Stomach (tissue), 9 donors: ENCODE measurements around the gene SLC38A10. TPM values are rescaled to one million over a fixed set of nuclear protein-coding genes. Genes with fewer than 3 reads are reported as not detected.

Experiments used
- DNase-seq, 2 donors: peaks; one replicate each; pipeline versions ENCODE4 v3.0.0 to v3.0.0-alpha.2; 2013 to 2019
- H3K27ac ChIP-seq, 5 donors: fragments of 200-600 bp in 4 of 5; sonication (generic) in 4 of 5; one replicate each; pipeline ENCODE4 v1.5.1; 2013 to 2019; ENCODE audit warnings: mild to moderate bottlenecking in 1 of 5, moderate library complexity in 1 of 5
- H3K27me3 ChIP-seq, 3 donors: fragments of 200-600 bp; sonication (generic); one replicate each; pipeline ENCODE4 v1.5.1; 2017 to 2019; ENCODE audit warnings: mixed run types in 1 of 3
- H3K36me3 ChIP-seq, 4 donors: fragments of 200-600 bp; sonication (generic); 1 replicate in 3 of 4; 2 replicates in 1 of 4; pipeline ENCODE4 v1.5.1; 2016 to 2019
- H3K4me1 ChIP-seq, 4 donors: fragments of 200-600 bp; sonication (generic); one replicate each; pipeline ENCODE4 v1.5.1; 2016 to 2019
- H3K4me3 ChIP-seq, 4 donors: fragments of 200-600 bp; sonication (generic) in 3 of 4; one replicate each; pipeline ENCODE4 v1.5.1; 2016 to 2019; ENCODE audit warnings: mild to moderate bottlenecking in 1 of 4
- H3K9me3 ChIP-seq, 4 donors: fragments of 200-600 bp; sonication (generic); one replicate each; pipeline ENCODE4 v1.5.1; 2016 to 2019
- EP300 ChIP-seq: sonication (generic); formaldehyde crosslinking; IDR thresholded peaks from one replicate; pipeline ENCODE4 v1.6.1; 2017; ENCODE audit warnings: antibody characterized with exemption
- POLR2A ChIP-seq, 4 donors: fragments of 450-650 bp; IDR thresholded peaks; one replicate each; pipeline ENCODE4 v1.6.1; 2016; ENCODE audit warnings: antibody characterized with exemption in 4 of 4, control low read depth in 2 of 4, mild to moderate bottlenecking in 1 of 4, moderate library complexity in 1 of 4
- POLR2AphosphoS5 ChIP-seq, 3 donors: sonication (generic); formaldehyde crosslinking; IDR thresholded peaks; one replicate each; pipeline ENCODE4 v1.6.1; 2016; ENCODE audit warnings: antibody characterized with exemption in 3 of 3
- WGBS, 5 donors: extraction: QIAGEN DNeasy Blood & Tissue Kit in 3 of 5; methylation state at CpG; one replicate each; pipeline versions ENCODE4 v1.1.5 to v1.1.7; 2013 to 2018; 5-methylcytosine and 5-hydroxymethylcytosine counted together
- intact Hi-C: fragments of 100-400 bp; cut with DNase I; formaldehyde crosslinking; loops from one replicate; pipeline ENCODE4 v1.15.1; 2023; ENCODE audit warnings: low total_unique reads
- polyA plus RNA-seq, 3 donors: library from polyadenylated mRNA; stranded (reverse); fragments of 200-250 nt; gene quantifications; one replicate each; pipeline ENCODE4 v1.2.3, GENCODE V29; 2013
- total RNA-seq, 5 donors: library from RNA; depleted of rRNA; stranded (reverse); fragments of >200 nt; gene quantifications; one replicate each; pipeline versions ENCODE4 v1.1.0 to v1.2.3, GENCODE V29; 2014 to 2016
- TF ChIP-seq, protein P1 (sequence below), 7 experiments: fragments of 450-650 bp in 4 of 7; fragments of 200-600 bp in 3 of 7; sonication (generic) in 3 of 7; IDR thresholded peaks; one replicate each; pipeline ENCODE4 v1.5.1; 2016 to 2019; ENCODE audit warnings: antibody characterized with exemption in 7 of 7, control low read depth in 2 of 7, mild to moderate bottlenecking in 1 of 7
- donor health status: healthy with polysubstance abuse.
- donor health status: Bipolar disorder and iron deficiency.
- donor health status: healthy.

SLC38A10 gene
- total and polyA plus RNA-seq, 8 donors, result 18.6 to 140 (median 67.3) TPM

DNA sequence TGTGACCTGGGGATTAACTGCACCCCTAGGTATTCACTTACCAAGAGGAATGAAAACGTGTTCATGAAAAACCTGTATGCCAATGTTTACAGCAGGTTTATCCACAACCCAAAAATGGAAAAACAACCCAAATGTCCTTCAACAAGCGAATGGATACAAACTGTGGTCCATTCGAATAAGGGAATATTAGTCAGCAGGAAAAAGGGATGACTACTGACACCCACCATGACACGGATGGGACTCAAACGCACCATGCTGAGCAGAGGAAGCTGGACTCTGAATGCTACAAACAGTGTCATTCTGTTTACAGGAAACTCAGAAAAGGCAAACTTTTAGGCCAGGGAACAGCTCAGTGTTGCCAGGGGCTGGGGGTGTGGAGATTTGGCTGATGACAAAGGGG lies 4.9 kb downstream of the SLC38A10 start:
- 88 to 94% (median 92%) methylated on average over 5 of the region's 5 CpGs for WGBS, 5 donors
- intact Hi-C loops, result no loop called here

DNA sequence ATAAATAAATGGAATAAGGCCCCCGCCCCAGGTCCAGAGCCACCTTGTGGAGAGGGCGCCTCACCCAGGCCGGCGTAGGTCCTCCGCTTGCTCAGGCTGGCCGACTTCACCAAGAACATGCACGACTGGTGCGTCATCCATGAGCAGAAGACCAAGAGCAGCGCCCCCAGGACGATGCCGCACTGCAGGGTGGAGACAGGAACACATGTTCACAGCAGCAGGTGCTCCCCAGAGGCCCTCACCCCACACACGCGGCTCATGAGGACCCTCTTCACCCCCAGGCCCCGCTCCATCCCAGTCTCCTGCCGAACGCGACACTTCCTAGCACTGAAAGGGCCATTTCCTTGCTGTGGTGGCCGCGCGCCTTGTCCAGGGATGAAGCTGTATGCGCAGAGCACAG lies 5.5 kb downstream of the SLC38A10 start:
- H3K27ac ChIP-seq, result no peak overlapping the region
- DNase-seq, result no peak
- WGBS, 5 donors, result 91 to 98% (median 96%) methylated on average over 16 to 21 of the region's 21 CpGs
- intact Hi-C loops, result no loop called here
- peaks cover 31 to 77% (median 61%) of the 10 kb centered on the region in 4 donors for H3K4me1 ChIP-seq
- TF ChIP-seq, protein P1, sequence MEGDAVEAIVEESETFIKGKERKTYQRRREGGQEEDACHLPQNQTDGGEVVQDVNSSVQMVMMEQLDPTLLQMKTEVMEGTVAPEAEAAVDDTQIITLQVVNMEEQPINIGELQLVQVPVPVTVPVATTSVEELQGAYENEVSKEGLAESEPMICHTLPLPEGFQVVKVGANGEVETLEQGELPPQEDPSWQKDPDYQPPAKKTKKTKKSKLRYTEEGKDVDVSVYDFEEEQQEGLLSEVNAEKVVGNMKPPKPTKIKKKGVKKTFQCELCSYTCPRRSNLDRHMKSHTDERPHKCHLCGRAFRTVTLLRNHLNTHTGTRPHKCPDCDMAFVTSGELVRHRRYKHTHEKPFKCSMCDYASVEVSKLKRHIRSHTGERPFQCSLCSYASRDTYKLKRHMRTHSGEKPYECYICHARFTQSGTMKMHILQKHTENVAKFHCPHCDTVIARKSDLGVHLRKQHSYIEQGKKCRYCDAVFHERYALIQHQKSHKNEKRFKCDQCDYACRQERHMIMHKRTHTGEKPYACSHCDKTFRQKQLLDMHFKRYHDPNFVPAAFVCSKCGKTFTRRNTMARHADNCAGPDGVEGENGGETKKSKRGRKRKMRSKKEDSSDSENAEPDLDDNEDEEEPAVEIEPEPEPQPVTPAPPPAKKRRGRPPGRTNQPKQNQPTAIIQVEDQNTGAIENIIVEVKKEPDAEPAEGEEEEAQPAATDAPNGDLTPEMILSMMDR (IDR thresholded peaks at IDR 0.05), result no peak
- TF ChIP-seq POLR2AphosphoS5 (IDR thresholded peaks at IDR 0.05), result no peak
- no peak for TF ChIP-seq POLR2A (IDR thresholded peaks at IDR 0.05)
- no peak for TF ChIP-seq EP300
- H3K4me3 ChIP-seq, result no peak overlapping the region
- H3K27me3 ChIP-seq, result no peaks in the 10 kb centered on the region
- peaks cover 8 to 56% (median 48%) of the 10 kb centered on the region in 4 donors for H3K36me3 ChIP-seq
- H3K9me3 ChIP-seq, result no peaks in the 10 kb centered on the region

More for the DNA sequence above, 4.9 kb downstream of the SLC38A10 start:
- peaks cover 27 to 71% (median 58%) of the 10 kb centered on the region in 4 donors for H3K4me1 ChIP-seq
- H3K27me3 ChIP-seq, result no peaks in the 10 kb centered on the region
- TF ChIP-seq POLR2AphosphoS5 (IDR thresholded peaks at IDR 0.05) (no peak), EP300 (no peak), POLR2A (IDR thresholded peaks at IDR 0.05) (no peak)
- TF ChIP-seq, protein P1 (IDR thresholded peaks at IDR 0.05), result no peak
- H3K9me3 ChIP-seq, result no peaks in the 10 kb centered on the region
- no peak overlapping the region for H3K4me3 ChIP-seq
- no peak overlapping the region for H3K27ac ChIP-seq
- peaks cover 8 to 50% (median 45%) of the 10 kb centered on the region in 4 donors for H3K36me3 ChIP-seq
- DNase-seq, result no peak

DNA sequence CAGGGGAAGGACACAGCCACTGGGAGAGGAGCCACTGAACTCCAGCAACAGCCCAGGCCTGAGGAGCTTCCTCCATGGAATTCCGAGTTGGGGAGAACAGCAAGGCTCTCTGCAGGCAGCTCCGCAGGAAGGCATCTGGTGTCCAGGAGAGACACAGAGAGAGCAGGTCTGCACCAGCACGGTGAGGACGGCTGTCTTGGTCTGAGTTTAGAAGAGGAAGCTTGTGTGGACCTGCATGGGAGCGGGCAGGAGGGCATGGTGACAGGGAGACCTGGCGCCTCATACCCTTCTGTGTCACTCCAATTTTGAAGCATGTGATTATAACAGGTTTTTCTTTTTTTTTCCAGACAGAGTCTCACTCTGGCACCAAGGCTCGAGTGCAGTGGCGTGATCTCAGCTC lies 6.4 kb downstream of the SLC38A10 start:
- WGBS, 5 donors, result 79 to 92% (median 89%) methylated on average over 8 of the region's 8 CpGs
- Histone ChIP-seq H3K9me3 (no peaks in the 10 kb centered on the region), H3K4me1 (peaks cover 23 to 78% (median 54%) of the 10 kb centered on the region in 4 donors), H3K27ac (peak overlapping the region in 1 of 5 donors; percentile 0), H3K4me3 (no peak overlapping the region), H3K27me3 (no peaks in the 10 kb centered on the region), H3K36me3 (peaks cover 8 to 60% (median 57%) of the 10 kb centered on the region in 4 donors)
- TF ChIP-seq, protein P1 (IDR thresholded peaks at IDR 0.05), result no peak
- no peak for TF ChIP-seq POLR2A (IDR thresholded peaks at IDR 0.05)
- TF ChIP-seq EP300, result no peak
- TF ChIP-seq POLR2AphosphoS5 (IDR thresholded peaks at IDR 0.05), result no peak
- intact Hi-C loops, result no loop called here
- DNase-seq, result no peak

DNA sequence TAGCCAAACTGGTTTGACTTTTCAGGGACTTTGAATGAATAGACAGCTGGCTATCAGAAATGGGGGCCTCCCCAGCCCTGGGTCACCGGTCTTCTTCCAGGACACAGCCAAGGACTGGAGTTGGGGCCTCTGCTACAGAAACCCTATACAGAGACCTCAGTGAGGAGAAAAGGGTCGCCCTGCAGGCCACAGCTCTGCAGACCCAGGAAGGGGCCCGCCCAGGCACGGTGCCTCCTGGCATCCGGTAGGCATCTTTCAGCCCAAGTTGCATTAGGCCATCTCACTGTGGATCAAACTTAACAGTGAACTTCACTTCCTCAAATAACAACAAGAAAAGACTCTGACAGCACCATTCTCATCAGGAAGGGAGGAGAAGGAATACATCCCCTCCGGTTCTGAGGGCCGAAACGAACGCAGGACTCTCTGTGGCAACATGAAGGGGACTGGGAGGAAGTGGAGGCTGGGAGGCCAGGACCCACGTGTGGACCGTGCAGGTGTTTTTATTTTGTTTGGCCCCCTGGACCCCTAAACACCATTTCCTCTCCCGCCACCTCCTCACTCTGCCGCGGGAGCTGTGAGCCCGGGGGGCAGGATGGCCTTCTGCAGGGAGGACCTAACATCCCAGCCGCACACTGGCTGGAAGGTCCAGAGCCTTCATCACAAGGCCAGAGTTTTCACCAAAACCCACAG lies 7.2 kb downstream of the SLC38A10 start:
- H3K4me3 ChIP-seq, result no peak overlapping the region
- peaks cover 15 to 70% (median 46%) of the 10 kb centered on the region in 4 donors for H3K4me1 ChIP-seq
- peak overlapping the region in 2 of 5 donors; percentile 12 to 82 for H3K27ac ChIP-seq
- DNase-seq, result no peak
- H3K27me3 ChIP-seq, result no peaks in the 10 kb centered on the region
- intact Hi-C loops, result no loop called here
- H3K9me3 ChIP-seq, result no peaks in the 10 kb centered on the region
- TF ChIP-seq, protein P1 (IDR thresholded peaks at IDR 0.05), result no peak
- TF ChIP-seq POLR2A (IDR thresholded peaks at IDR 0.05) (no peak), POLR2AphosphoS5 (IDR thresholded peaks at IDR 0.05) (no peak), EP300 (no peak)
- WGBS, 5 donors, result 70 to 88% (median 83%) methylated on average over 15 to 16 of the region's 16 CpGs
- peaks cover 14 to 67% (median 64%) of the 10 kb centered on the region in 4 donors for H3K36me3 ChIP-seq
